DMS79 (cell line): ENCODE results near the gene PRKG2.

Source experiments
- DNase-seq: peaks from one replicate; lab custom pipeline; 2025; lab: John Stamatoyannopoulos, UW

The PRKG2 gene

GRCh38 chr4:81217779-81218178, 2.8 kb upstream of the PRKG2 start:
- DNase-seq: no peak

DNA sequence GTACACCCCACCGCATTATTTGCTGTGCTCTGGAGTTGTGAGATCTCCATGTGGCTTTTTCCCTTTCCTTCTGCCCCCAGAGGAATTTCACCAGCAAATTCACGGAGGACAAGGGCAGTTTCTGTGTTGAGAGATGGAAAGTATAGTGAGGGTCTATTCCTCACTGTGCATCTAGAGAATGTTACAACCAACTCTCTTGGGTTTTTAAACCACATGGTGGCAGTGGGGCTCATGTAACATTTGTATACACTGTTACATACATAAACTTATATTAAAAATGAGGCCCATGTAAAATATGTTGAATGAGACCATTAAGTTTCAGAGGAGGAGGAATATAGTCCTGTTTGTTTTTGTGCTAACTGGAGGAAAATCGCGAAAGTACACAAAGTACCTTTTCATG, 909 bp upstream of the PRKG2 start:
- DNase-seq: no peak

GRCh38 chr4:81214144-81214880, 710 bp downstream of the PRKG2 start:
- DNase-seq: peak; percentile 21

- no peak for DNase-seq
These were observed 1.4 kb downstream of the PRKG2 start for GRCh38 chr4:81213671-81214070.

- DNase-seq: no peak
These were observed 3.1 kb downstream of the PRKG2 start for GRCh38 chr4:81211956-81212355.

DNA sequence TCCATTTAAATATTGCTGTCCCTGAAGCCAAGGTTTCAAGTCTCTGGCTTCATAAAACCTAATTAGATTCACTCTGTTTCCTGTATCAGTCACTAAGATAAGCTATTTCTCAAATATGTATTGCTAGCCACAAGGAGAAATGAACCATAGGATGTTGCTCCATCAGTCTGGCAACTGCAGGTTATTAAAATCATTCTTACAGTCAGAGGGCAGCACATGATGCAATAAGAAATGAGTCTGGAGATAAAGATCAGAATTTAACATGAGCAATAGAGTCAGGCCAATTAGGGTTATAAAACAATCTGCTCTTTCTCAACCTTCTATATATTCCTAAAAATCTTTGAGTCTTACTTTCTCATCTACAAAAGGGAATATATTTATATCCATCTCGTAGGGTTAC, 7.2 kb downstream of the PRKG2 start:
- DNase-seq: no peak

DNA sequence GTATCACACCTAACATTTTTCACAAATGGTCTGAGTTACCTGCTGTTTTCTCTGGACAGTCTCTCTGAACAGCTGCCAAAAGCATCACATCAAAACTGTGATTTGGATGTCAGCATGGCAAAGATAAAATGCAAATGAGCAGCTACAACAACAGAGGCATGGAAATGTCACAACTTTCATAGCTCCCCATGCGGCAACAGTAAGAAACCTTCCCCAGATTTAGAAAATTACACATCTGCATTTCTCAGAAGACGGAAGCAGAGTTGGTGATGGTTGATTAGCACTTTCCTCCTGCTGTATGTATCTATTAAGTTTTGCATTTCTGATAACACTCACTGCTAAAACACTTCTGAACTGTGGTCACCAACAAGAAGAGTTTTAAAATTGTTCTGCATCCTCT, 9.7 kb downstream of the PRKG2 start:
- no peak for DNase-seq

- peak; percentile 9 for DNase-seq
These were observed 10.5 kb downstream of the PRKG2 start for GRCh38 chr4:81204571-81204970.

DNA sequence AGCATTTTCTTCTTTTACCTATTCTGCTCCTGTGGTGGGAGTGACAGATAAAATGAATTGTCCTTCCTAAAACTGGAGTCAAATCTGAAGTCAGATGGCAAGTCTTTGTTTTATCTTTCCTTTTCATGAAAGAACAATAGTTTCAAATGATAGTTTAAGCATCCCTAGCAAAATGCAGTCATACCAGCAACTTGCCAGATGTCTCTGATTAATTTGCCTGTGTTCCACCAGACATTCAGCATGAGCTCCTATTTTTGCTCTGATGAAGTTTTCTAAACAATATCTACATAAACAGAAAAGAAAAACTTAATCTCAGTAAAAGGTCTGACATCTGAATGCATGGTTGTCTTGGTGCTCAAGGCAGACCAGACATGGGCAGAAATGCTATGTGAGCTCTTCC, 15.2 kb downstream of the PRKG2 start:
- DNase-seq: no peak

DNA sequence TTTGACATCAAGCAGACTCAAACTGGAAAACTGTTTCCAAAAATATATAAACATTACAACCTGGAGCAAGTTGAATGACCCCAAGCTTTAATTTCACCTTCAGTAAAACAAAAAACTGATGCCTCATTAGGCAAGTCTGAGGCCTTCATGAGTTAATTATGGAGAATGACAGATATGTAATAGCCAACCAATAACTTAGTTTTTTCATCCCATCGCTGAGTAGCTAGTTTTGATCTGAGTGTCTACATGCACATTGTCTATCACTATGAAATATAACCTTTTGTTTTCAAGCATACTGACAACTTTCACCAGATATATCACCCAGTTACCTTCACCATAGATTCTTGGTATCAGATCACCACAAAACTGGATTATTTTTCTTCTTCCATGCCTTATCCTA, 16.4 kb downstream of the PRKG2 start:
- no peak for DNase-seq

- peak; percentile 23 for DNase-seq
These were observed 17.0 kb downstream of the PRKG2 start for GRCh38 chr4:81197864-81198524.

DNA sequence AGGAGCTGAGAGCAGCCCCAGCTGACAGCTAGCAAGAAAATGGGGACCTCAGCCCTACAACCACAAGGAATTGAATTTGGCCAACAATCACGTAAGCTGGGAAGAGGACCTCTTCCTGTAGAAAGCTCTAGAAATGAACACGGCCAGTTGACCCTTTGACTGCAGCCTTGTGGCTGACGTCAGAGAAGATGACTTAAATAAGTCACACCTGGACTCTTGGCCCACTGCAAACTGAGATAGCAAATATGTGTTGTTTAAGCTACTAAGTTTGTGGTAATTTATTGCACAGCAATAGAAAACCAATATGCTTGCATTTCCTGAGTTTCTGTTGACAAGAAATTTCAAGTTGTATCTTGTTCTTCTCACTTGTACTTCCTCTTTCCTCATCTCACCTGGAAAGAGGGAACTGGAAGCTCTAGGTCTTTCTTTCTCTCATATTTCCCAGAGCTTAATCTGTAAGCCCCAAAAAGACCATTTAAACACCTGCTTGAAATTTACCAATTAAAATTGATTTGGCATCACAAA, 18.8 kb downstream of the PRKG2 start:
- no peak for DNase-seq

GRCh38 chr4:81195475-81195874, 19.5 kb downstream of the PRKG2 start:
- no peak for DNase-seq

DNA sequence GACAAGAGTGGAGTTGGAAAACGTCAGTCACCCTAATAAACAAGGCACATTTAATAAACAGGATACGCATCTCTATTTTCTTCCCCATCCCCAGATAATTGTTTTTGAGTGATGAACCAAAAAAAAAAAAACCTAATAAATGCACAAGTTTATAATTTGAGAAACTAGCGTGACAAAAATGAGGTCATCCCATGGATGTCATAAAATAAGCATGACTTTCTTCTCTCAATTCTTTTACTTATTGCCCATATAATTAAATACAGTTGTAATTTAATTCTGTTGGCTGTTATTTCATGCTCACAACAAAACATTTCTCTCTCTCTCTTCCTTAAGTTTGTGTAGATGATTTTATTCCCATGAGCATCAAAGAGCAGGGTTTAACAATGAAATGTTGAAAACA, 20.7 kb downstream of the PRKG2 start:
- no peak for DNase-seq

- no peak for DNase-seq
These were observed 34.1 kb downstream of the PRKG2 start for GRCh38 chr4:81180916-81181315.

GRCh38 chr4:81179326-81179725, 35.7 kb downstream of the PRKG2 start:
- DNase-seq: no peak

DNA sequence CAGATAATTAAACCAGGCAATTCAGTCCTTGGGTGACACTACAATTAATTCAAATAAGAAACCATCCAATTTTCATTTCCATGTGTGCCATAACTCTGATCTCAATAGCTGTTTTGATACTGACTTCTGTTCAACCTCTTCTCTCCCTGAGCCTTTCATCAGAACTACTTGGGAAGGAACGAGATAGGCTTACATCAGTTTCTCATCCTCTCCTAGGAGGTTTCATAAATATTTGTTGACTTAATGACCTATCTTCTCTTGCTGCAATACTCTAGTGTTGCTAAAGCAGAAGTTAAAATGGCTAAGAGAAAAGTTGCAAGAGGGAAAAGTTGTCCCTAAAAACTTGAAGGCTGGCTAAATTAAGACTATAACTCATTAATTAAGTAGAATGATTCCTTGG, 41.8 kb downstream of the PRKG2 start:
- DNase-seq: no peak

DNA sequence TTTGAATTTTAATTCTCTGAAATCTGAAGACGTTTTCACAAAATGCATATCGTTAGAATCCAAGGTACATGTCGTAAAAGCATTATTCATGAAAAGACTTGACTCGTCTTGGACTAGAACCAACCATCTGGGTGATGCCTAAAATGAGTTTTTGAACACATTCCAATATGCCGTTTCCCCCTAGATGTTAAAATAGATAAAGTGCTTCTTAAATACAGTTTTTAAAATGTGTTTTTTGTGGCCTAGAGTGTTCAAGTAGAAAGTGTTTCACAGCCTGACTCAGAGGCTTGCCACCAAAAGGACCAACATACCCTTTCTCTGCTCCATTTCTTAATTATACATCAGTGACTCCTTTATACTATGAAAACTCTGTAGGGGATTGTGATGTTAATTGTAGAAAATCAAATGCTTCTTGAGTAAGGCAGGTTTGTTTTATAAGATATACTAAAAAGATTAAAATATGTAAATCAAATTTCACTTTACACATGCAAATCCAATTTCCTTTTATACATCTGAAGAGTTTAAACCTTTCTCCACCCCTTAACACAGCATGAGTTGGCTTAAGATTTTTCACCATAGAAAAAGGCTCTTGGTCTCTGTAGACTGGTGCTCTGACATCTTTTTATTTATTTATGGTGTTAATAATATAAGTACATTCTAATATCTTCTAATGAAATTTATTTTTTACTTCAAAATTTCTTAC, 48.4 kb downstream of the PRKG2 start:
- DNase-seq: no peak

DNA sequence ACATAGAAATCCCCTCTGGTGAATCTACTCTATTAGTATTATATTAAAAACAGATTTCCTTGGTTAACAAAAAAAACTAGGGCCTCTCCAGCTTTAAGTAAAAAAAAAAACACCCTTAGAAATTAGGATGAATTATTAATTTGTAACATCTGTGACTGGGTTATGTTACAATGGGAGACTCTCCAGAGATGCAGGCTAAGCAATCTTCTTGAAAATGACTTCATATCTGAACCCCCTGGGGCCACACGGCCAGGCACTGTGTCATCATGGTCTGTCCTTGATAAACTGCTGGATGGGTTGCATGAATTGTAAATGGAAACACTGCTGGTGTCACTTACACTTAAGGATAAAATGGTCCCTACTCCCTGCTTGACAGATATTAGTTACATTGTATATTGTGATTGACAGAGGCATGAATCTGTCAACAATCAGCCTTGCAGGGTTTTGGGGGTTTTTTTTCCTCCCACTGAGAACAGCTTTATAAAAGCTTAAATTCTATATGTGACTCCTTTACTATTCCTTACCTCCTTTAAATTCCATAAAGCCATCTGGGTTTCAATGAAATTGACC, 49.1 kb downstream of the PRKG2 start:
- DNase-seq: no peak

DNA sequence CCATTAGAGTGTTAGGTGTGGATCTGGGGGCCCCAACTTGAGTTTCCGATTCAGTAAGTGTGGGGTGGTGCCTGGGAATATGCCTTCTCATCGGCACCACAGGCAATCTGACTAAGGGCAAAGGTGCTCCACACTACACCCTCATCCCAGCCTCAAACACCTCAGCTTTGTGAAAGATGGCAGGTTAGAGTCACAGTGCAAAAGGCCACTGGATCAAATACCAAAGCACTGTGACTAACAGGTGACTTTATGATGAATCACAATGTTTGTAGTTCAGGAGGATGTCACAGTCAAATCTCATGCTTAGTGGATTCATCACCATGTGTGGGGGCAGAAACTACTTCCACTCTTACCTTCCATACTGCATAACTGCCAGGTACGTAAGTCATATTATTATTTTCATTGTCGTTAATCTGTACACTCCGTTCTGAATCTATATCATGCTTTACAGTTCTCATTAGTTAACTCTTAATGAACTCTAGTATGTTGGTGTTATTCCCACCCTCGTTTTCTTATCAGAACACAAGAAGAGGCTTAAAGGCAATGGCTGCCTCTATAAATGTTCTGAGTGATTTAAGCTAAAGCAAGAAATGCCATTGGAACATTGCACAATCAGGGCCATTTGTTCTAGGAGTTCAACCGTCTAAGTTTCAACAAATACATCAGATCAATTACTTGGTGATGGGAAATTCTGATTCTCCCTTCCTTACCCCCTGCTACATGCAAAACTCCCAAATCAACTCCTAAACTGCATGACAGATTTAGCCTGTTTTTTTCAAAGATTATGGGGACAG, 50.2 kb downstream of the PRKG2 start:
- no peak for DNase-seq

DNA sequence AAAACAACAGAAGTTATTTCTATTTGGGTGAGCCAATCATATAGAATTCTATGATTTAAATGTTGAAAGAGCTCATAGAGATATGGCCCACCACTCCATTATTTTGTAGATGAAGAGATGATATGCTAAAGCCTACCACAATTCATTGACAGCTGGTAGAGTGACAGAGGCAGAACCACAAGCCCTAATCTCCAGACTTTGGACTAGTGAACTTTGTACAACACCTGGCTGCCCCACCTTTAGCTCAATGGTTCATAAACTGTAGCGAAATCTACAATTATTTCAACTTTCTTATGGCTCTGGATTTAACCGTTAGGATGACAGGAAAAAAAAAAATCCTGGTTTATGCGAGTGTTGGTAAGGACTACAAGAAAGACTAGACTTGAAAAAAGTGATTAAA, 50.9 kb downstream of the PRKG2 start:
- no peak for DNase-seq
